GM21423 (cell line): Measurements from ENCODE around the gene SFT2D2.

Experiments used
- ATAC-seq: cut with Tn5 transposase; IDR thresholded peaks from one replicate; pipeline ENCODE4 v1.9.1; 2021; ENCODE audit warnings: mild to moderate bottlenecking, moderate library complexity; ENCODE audit not compliant: unreplicated experiment

SFT2D2 gene

DNA sequence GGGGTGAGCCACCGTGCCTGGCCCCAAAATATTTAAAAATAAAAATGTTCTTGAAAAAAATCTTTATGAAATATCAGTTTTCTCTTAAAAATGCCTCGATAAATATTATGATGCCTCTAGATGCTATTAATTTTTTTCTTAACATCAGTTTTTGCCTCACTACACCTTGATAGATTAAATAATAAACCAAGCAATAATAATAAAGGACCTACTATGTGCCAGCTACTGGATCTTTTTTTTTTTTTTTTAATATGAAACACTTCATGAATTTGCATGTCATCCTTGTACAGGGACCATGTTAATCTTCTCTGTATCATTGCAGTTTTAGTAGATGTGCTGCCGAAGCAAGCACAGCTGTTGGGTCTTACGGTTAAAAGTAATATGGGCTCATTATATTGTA lies 37.3 kb downstream of the SFT2D2 start:
- no peak for ATAC-seq

DNA sequence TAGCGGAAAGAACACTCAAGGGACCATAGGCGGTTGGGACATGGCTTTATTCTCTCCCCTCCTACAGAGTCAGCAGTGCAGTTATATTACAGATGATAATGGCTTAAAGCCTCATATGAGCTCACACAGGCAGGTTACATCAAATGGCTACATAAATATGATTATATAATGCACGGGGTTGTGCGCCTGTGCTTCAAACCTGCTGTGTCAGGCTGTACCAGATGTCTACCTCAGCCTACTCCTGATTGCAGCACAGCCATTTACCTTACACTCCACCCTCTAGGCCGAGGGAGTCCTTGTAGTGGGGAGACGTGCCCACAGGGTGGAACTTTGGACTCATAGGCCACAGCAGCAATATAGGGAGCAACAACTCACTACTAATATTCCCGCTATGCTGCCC lies 38.5 kb downstream of the SFT2D2 start:
- no peak for ATAC-seq

DNA sequence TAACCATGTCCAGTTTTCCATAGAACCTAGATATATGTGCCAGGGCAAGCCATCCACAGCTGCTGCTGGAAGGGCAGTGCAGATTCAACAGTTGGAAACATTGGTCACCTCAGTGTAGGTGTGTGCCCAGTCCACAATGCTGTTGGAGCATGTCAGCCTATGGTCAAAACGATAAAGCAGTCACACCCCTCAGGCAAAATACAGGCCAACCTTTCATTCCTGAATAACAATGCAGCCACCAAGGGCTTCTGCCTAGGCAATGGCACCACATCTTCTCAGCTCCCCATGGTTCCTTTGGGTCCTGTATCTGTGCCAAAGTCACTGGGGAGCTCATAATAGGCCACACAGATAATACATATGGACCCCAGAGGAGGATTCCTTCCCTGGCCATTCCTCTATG lies 39.8 kb downstream of the SFT2D2 start:
- ATAC-seq = no peak

DNA sequence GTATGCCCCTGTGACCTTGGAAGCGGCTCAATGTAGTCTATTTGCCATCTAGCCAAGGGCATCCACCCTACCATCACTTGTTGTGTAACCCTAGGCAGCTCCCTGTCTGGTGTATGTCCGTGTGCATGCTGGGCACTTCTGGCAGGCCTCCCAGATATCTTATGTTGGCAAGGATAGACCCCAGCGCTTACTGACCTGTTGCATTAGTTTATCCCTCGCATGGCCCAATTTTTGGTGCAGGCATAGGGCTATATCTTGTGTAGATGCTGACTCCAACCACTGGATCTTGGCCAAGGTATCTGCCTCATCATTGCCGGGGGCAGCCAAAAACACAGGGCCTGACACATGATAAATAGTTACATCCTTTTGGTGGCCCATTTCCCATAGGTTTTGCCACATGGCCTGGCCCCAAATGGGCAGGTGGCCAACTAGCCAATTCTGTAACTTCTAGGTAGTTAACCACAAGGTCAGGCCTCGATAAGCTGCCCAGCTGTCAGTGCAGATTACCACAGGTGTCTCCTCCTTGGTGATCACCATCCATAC lies 40.9 kb downstream of the SFT2D2 start:
- ATAC-seq = no peak

DNA sequence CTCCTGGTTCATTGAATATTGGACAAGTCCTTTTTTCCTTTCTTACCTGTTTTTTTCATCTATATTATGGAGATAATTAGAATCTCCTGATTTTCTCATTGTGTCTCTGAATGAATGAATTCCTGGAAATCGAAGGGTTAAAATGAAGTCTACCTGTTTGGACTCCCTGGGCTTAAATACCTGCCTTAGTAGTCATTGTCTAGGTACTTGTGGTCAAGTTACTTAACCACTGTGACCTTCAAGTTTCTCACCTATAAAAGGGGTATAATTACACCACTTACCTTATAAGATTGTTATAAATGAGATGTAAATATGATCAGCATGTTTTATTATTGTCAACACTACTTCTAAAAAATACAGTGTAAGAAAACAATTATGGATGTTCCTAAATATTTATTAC lies 45.8 kb downstream of the SFT2D2 start:
- no peak for ATAC-seq

DNA sequence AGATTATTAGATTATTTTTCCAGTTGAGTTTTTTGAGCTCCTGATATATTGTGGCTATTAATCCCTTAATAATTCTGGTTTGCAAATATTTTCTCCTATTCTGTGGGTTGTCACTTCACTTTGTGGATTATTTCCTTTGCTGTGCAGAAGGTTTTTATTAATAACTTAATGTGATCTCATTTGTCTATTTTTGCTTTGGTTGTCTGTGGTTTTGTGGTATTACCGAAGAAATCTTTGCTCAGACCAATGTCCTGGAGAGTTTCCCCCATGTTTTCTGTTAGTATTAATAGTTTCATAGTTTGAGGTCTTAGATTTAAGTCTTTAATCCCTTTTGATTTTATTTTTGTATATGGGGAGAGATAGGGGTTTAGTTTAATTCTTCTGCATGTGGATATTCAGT lies 47.8 kb downstream of the SFT2D2 start:
- no peak for ATAC-seq

DNA sequence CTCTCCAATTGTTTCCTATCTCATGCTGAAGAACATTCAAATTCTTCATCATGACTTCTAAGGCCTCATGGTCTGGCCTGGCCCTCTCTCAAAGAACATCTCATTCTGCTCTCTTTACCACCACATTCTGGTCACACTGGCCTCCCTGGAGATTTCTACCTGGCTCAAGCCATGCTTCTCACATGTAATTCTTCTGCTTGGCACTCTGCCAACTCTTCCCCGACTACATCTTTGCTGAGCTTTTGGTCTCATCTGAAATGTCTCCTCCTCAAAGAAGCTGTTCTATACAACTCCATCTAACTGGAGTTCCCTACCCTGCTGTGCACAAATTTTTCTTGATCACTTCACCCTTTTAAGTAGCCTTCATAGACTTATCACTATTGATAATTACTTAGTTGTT lies 53.4 kb downstream of the SFT2D2 start:
- no peak for ATAC-seq

DNA sequence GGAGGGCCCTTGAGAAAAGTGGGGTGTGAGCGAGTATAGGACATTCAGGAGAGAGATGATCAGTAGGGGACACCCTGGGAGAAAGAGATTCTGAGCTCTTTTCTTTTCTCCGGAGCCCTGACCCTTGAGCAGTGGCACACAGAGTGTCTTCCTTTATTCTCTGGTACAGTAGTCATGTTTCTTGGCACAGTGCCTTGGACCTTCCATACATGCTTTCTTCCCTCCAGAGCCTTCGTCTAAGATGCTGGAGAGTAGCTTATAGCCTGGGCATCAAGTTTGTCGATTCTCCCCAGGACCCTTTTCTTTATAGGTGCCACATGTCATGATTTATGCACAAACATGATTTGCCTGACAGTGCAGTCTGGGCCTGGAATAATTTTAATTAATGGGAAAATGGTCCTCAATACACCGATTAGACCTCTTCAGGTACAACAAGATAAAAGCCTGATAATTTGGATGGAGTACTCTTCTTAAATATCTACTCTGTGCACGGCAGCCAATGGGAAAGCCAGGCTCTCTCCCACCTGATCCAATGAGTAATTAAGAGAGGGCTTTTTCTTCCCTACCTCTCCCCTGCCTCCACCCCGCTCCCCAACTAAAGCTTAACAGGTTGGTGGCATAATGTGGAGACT lies 54.6 kb downstream of the SFT2D2 start, which contains the start of gene TBX19:
TBX19 (plus strand) TSS at position 582 of the 632 bp plus-strand sequence. CDS start 214 bp downstream, outside the sequence.
- no peak for ATAC-seq

DNA sequence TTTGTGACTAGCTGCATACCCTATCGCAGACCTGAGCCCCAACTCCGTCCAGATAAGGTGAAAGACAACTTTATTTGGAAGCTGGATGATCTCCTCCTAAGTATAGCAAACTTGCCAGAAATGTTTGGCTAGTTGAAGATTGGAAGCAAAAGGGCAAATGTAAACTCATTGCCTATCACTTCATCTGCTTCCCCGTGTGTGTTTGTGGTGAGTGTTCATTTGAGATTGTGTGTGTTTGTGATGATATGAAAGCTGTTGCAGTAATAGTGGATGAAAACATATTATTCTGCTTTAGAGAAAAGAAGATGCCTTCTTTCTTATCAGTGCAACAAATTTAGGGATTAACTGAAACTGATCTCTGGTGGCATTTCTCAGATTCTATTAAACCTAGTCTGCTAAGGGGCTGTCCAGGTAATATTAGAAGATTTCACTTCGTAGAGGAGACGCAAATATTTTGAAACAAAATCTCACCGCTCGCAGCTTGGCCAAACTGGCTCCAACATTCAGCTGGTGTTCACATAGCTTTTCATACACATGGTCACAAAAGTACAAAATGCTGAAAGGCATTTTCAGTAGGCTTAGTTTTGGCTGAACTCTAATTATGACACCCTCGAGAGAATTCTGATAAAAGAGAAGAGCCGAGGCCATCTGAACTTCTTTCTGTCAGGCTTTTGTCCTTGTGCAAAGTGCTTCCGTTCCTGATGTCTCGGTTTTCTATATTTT lies 56.0 kb downstream of the SFT2D2 start:
- no peak for ATAC-seq

DNA sequence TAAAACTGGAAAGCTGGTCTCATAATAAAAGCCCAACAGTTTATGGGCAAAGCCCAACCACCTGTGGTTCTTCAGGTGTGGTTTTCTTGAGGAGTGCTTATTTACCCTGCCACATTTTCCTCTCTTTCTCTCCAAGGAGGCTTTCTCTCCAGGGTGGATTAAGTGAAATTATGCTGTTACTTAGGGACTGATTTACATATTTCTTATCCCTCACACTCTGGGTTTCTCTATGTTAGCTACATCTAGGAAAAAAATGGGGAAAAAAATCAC lies 59.7 kb downstream of the SFT2D2 start:
- ATAC-seq = no peak

DNA sequence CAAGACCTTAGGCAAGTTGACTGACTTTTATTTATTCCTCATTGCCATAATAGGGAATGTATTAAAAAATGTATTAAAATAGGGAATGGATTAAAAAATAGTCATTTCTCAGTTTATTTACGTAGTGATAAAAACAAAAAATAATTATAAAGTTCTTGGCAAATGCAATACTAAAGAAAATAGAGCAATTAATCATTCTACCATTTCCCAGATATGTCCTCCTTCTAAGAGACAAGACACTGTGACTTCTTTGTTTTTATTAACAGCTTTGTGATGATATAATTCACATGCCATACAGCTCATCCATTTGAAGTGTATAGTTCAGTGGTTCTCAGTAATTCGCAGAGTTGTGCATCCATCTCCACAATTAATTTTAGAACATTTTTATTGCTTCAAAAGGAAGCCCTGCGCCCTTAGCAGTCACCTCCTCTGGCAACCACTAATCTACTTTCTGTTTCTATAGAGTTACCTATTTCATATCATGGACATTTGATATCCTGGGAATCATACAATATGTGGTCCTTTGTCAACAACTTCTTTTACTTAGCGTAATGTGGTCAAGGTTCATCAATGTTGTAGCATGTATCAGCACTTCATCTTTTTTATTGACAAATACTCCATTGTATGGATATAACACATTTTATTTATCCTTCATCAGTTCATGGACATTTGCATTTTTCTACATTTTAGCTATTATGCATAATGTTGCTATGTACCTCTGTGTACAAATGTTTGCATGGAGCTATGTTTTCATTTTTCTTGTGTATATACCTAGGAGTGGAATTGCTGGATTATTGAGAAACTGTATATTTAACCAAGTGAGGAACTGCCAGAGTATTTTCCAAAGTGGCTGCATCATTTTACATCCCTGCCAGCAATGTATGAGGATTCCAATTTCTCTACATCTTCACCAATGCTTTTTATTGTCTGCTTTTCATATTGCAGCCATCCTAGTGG lies 60.4 kb downstream of the SFT2D2 start:
- no peak for ATAC-seq

DNA sequence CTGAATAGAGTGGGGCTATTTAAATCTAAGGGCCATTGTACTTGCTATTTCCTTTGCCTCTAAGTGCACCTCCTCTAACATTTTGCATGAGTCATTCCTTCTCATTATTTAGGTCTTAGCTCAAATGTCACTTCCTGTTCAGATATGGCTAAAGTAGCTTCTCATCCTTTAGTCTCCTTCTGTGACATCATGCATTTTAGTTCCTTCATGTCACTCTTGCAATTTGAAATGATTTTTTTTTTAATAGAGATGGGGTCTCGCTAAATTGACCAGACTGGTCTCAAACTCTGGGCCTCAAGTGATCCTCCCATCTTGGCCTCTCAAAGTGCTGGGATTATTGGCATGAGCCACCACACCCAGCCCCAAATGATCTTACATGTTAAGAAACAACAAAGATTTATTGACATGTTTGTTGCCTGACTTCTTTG lies 61.4 kb downstream of the SFT2D2 start:
- ATAC-seq = no peak

DNA sequence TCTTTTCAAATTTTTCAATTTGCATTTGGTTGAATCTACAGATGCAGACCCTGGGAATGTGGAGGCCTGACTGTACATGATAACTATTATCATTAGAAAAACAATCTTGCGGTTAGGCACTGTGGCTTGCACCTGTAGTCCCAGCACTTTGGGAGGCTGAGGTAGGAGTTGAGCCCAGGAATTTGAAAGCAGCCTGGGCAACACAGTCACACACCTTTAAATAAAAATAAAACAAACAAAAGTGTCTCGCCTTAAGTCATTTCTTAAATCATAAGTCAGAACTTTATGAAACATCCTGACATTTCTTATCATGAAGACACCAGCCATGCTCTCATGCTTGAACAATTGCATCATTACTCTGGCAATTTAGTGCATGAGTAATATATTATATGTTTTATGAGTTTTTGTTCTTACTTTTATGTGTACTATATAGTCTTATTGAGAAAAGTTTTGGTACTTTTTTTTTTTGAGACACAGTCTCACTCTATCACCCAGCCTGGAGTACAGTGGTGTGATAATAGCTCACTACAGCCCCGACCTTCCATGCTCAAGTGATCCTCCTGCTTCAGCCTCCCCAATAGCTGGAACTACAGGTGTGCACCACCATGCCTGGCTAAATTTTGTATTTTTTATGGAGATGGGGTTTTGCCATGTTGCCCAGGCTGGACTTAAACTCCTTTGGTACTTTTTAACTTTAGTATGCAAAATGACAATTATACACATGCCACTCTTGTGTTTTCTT lies 62.7 kb downstream of the SFT2D2 start:
- ATAC-seq = no peak

DNA sequence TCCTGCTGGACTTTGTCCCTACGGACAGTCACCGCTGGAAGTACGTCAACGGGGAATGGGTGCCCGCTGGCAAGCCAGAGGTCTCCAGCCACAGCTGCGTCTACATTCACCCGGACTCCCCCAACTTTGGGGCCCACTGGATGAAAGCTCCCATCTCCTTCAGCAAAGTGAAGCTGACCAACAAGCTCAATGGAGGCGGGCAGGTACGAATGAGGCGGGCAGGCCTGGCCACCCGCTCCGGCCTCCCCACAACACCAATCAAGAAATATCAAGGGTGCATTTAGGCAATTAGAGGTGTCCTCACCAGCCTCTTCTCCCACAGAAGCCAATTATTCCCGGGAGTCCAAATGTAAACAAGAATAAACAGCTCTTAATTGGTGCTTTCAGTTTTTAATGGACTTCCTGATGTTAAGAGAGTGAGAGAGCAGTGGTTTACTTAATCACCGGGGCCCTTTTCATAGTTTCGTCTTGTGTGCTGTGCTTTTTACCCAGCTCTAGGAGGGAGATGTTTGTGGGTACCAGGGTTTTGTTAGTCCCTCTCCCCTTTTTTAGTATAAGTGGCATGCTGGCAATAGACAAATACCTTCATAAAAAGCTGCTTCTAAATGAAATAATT lies 65.5 kb downstream of the SFT2D2 start:
- ATAC-seq = no peak

DNA sequence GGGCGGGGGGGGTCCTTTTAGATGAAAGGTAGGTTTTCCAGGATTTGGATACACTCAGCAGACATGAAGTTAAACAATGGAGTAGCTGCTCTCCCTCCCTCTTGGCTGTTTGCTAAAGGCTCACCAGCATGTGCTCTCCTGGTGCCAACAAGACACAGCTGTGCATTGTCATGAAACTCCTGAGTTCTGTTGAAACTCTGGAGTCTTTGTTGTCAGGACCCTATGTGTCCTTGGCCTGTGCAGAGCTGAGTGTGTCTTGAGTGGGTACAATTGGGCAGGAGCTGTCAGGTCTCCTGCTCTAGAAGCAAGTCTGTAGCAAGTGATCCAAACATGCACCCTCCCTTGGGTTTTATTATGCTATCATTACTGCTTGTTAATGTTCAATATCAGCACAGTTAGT lies 67.6 kb downstream of the SFT2D2 start:
- ATAC-seq = no peak

DNA sequence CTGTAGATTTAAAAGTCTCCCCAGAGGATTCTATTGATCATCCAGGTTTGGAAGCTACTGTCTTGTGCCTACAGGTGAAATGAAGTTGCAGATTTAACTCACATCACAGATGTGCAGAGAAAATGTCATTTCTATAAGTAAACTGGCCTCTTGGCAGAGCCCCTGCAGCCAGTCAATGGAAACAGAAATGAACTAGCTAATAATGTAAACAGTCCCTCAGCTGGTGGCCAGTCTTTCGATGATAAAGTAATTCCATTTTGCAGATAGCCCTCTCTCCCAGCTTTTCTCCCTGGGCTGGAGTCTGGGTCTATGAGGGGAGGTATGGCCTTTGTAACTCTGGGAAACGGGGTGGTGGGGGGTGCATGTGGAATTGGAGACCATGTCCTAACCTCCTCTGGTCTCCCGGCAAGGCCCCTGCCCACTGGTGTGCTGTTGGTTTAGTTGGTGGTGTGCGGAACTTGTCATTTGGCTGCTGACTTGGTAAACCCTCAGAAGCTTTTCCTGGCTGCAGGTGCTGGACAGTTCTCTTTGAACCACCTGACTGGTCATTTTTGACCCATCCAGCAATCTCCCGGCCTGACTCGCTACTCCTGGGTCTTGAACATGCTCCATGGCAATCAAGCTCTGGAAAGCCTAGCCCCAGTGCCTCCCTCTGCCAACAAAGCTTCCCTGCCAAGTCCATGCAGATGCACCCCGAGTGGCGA lies 69.8 kb downstream of the SFT2D2 start:
- no peak for ATAC-seq

DNA sequence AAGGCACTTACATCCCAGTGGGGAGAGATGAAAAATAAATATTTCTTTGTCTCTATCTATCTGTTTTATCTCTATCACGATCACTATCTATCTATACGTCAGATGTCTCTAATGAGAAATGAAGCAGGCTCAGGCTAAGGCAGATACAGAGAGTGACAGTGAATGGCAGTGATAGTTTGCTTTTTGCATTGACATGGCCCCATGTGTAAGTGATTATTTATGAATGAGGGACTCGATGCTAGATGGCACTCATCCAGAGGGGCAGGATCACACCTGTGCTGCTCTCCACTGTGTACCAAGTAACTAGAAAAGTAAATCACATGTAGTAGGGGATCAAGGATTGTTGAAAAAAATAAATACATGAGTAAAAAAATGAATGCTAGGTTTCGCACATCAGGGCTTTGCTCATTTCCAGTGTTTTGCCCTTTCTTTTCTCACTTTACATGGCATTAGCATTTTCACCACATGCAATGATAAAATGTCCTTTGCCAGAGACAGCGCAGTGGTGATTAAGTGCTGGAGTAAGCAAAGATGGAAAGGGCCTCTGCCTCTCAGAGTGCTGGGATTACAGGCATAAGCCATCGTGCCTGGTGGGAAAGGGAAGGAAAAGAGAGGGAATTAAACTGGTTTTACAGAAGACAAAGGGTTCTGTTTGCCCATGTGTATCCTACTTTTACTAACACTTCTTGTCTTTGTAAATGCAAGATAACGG lies 71.4 kb downstream of the SFT2D2 start:
- no peak for ATAC-seq

DNA sequence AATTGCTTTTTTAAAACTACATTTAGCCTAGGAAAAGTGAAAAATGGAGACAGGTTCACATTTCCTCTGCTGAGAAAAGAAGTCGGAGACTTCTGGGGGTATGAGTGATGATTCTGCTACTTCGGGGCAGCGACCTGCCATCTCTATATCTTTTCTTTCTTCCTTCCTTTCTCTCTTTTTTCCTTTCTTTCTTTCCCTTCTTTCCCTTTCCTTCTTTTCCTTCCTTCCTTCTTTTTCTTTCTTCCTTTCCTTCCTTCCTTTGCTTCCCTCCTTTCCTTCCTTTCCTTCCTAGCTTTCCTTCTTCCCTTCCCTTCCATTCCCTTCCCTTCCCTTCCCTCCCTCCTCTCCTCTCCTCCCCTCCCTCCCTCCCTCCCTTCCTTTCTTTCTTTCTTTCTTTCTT lies 72.6 kb downstream of the SFT2D2 start:
- ATAC-seq = no peak

DNA sequence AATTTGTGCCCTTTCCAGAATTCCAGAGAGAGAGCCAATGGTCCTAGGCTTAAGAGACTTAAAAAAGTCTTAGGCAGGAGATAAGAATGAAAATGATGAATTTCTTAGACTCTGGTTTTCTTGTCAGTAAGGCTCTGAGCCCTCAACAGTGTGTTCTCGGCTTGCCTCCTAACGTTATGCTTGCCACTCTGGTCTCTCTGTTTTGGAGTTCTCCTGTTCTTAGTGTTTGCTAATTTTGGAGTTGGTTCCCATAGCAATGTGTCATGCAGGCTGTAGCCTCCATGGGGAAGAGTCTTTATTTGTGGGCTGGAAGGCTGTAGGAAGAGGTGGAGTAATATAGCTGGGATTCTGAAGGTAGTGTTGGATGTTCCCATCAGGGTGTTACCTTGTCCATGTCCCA lies 74.8 kb downstream of the SFT2D2 start:
- no peak for ATAC-seq
